Keratinocyte (primary cell): ENCODE data around the gene KLHDC4. TPM values are rescaled to one million over a fixed set of nuclear protein-coding genes. Genes with fewer than 3 reads are reported as not detected.
"Not testable (repeated sequence)": the region's sequence is repeated elsewhere in the genome, so short reads cannot be mapped to it uniquely, and the experiment has no call there.

ENCODE experiments used
- DNase-seq: peaks from one replicate; pipeline ENCODE4 v3.0.0-alpha.2; 2011; ENCODE audit warnings: low read depth, missing footprints, low spot score
- FAIRE-seq: peaks from 2 replicates; lab custom pipeline; 2011; peaks lifted over from hg19 to GRCh38; lab: Jason Lieb, UNC
- H2AFZ ChIP-seq: 2 replicates; pipeline ENCODE4 v1.6.0; 2012; ENCODE audit warnings: low read length, control low read depth, inconsistent platforms; ENCODE audit not compliant: control insufficient read depth
- H3K27ac ChIP-seq: 2 replicates; pipeline ENCODE4 v1.5.1; 2011; ENCODE audit warnings: low read length; ENCODE audit not compliant: control insufficient read depth, insufficient read depth
- H3K27me3 ChIP-seq: 3 replicates; pipeline ENCODE4 v1.6.0; 2011; ENCODE audit warnings: low read length; ENCODE audit not compliant: control insufficient read depth, insufficient read depth; ENCODE audit errors: extremely low read depth
- H3K36me3 ChIP-seq, 2 experiments: 2 replicates in 1 of 2; 3 replicates in 1 of 2; pipeline ENCODE4 v1.5.1; 2011; ENCODE audit warnings: low read length in 2 of 2, mild to moderate bottlenecking in 1 of 2; ENCODE audit not compliant: control insufficient read depth in 2 of 2, insufficient read depth in 2 of 2; ENCODE audit errors: extremely low read depth in 1 of 2
- H3K4me1 ChIP-seq: 3 replicates; pipeline ENCODE4 v1.5.1; 2011; ENCODE audit warnings: low read length; ENCODE audit not compliant: control insufficient read depth, insufficient read depth; ENCODE audit errors: extremely low read depth
- H3K4me2 ChIP-seq: 3 replicates; pipeline ENCODE4 v1.6.0; 2011; ENCODE audit warnings: low read depth, low read length; ENCODE audit not compliant: control insufficient read depth, insufficient read depth; ENCODE audit errors: extremely low read depth
- H3K4me3 ChIP-seq, 3 experiments: fragments of 200-600 bp in 1 of 3; sonication (generic) in 1 of 3; 2 replicates in 2 of 3; 3 replicates in 1 of 3; pipeline ENCODE4 v1.5.1; 2011 to 2016; ENCODE audit warnings: low read length in 3 of 3, mild to moderate bottlenecking in 3 of 3, control low read depth in 2 of 3, inconsistent platforms in 1 of 3, low read depth in 1 of 3, mixed read lengths in 1 of 3, mixed run types in 1 of 3, moderate library complexity in 1 of 3; ENCODE audit not compliant: control insufficient read depth in 2 of 3, insufficient read depth in 2 of 3; ENCODE audit errors: extremely low read depth in 1 of 3
- H3K79me2 ChIP-seq: 2 replicates; pipeline ENCODE4 v1.6.0; 2012; ENCODE audit warnings: low read length; ENCODE audit not compliant: control insufficient read depth, insufficient read depth
- H3K9ac ChIP-seq: 3 replicates; pipeline ENCODE4 v1.6.0; 2011; ENCODE audit warnings: low read length; ENCODE audit not compliant: control insufficient read depth, insufficient read depth; ENCODE audit errors: extremely low read depth
- H3K9me1 ChIP-seq: 3 replicates; pipeline ENCODE4 v1.6.0; 2011; ENCODE audit warnings: low read length; ENCODE audit not compliant: control insufficient read depth, insufficient read depth; ENCODE audit errors: extremely low read depth
- H3K9me3 ChIP-seq: 2 replicates; pipeline ENCODE4 v1.5.1; 2012; ENCODE audit warnings: low read depth, low read length; ENCODE audit not compliant: control insufficient read depth
- H4K20me1 ChIP-seq: 3 replicates; pipeline ENCODE4 v1.6.0; 2011; ENCODE audit warnings: low read length; ENCODE audit not compliant: control insufficient read depth, insufficient read depth; ENCODE audit errors: extremely low read depth
- EZH2 ChIP-seq: IDR thresholded peaks from one replicate; pipeline ENCODE4 v1.6.1; 2012; ENCODE audit warnings: inconsistent platforms, mild to moderate bottlenecking, low read length, moderate library complexity
- dilution Hi-C: fragments of 300-500 bp; cut with MboI; formaldehyde crosslinking; loops from one replicate; pipeline ENCODE4 v1.7.0; 2020; ENCODE audit warnings: low sequenced_read_pairs; ENCODE audit not compliant: extremely low pct_ligation_motif_present
- polyA plus RNA-seq, 5 experiments: library from polyadenylated mRNA; depleted of rRNA in 3 of 5; stranded (reverse) in 3 of 5; stranded (forward) in 1 of 5; unstranded in 1 of 5; fragments of >200 nt; gene quantifications; 1 replicate in 1 of 5; 2 replicates in 3 of 5; 3 replicates in 1 of 5; pipeline versions ENCODE4 v1.2.1 to v1.2.3, GENCODE V29; 2011 to 2012; ENCODE audit warnings: missing spikeins in 2 of 5, low read depth in 1 of 5, low replicate concordance in 1 of 5
- TF ChIP-seq, protein P1 (sequence below), 3 experiments: IDR thresholded peaks in 1 of 3; conservative IDR thresholded peaks in 1 of 3; optimal IDR thresholded peaks in 1 of 3; 2 replicates in 2 of 3; 3 replicates in 1 of 3; pipeline versions ENCODE3 to v1.5.1; 2011; ENCODE audit warnings: low read length in 3 of 3, mild to moderate bottlenecking in 3 of 3, moderate library complexity in 2 of 3, control low read depth in 1 of 3, inconsistent platforms in 1 of 3; ENCODE audit not compliant: insufficient read depth in 2 of 3; ENCODE audit errors: extremely low read depth in 1 of 3

The KLHDC4 gene
- polyA plus RNA-seq, 1 donor (not counting 4 experiments of a cell fraction or from before 2014, with no cell fraction given) = 13.4 TPM

- dilution Hi-C loops = no loop called here
- no peaks in the 10 kb centered on the region for H3K9me1 ChIP-seq
- no peak overlapping the region for H3K9ac ChIP-seq
- no peak for FAIRE-seq
- H3K27ac ChIP-seq = no peak overlapping the region
- no peak overlapping the region for H3K4me2 ChIP-seq
- no peaks in the 10 kb centered on the region for H3K4me1 ChIP-seq
- no peak overlapping the region for H2AFZ ChIP-seq
- no peaks in the 10 kb centered on the region for H3K9me3 ChIP-seq
- H3K36me3 ChIP-seq = peaks cover 16 to 20% of the 10 kb centered on the region in 2 experiments
- peaks cover 2% of the 10 kb centered on the region for H3K79me2 ChIP-seq
- no peaks in the 10 kb centered on the region for H4K20me1 ChIP-seq
- DNase-seq = no peak
- H3K4me3 ChIP-seq = no peak overlapping the region
- no peaks in the 10 kb centered on the region for H3K27me3 ChIP-seq
- TF ChIP-seq EZH2 = no peak
- TF ChIP-seq, protein P1, sequence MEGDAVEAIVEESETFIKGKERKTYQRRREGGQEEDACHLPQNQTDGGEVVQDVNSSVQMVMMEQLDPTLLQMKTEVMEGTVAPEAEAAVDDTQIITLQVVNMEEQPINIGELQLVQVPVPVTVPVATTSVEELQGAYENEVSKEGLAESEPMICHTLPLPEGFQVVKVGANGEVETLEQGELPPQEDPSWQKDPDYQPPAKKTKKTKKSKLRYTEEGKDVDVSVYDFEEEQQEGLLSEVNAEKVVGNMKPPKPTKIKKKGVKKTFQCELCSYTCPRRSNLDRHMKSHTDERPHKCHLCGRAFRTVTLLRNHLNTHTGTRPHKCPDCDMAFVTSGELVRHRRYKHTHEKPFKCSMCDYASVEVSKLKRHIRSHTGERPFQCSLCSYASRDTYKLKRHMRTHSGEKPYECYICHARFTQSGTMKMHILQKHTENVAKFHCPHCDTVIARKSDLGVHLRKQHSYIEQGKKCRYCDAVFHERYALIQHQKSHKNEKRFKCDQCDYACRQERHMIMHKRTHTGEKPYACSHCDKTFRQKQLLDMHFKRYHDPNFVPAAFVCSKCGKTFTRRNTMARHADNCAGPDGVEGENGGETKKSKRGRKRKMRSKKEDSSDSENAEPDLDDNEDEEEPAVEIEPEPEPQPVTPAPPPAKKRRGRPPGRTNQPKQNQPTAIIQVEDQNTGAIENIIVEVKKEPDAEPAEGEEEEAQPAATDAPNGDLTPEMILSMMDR (optimal IDR thresholded peaks at IDR 0.05 in 1 of 3, IDR thresholded peaks at IDR 0.05 in 1 of 3, conservative IDR thresholded peaks at IDR 0.05 in 1 of 3; ENCODE audit: extremely low read depth in 1 of 3, insufficient read depth in 2 of 3, low read length in 3 of 3) = no peak
Observed at GRCh38 chr16:87728026-87728425, 37.8 kb downstream of the KLHDC4 start.

- Histone ChIP-seq H3K79me2 (peaks cover 2% of the 10 kb centered on the region), H3K27ac (no peak overlapping the region), H3K4me2 (no peak overlapping the region), H2AFZ (no peak overlapping the region), H3K9me1 (no peaks in the 10 kb centered on the region), H3K4me3 (no peak overlapping the region), H3K36me3 (peaks cover 20 to 22% of the 10 kb centered on the region in 2 experiments), H3K27me3 (no peaks in the 10 kb centered on the region), H3K9ac (no peak overlapping the region), H4K20me1 (no peaks in the 10 kb centered on the region), H3K4me1 (no peaks in the 10 kb centered on the region), H3K9me3 (no peaks in the 10 kb centered on the region)
- FAIRE-seq (no peak), DNase-seq (no peak)
- dilution Hi-C loops = no loop called here
- TF ChIP-seq EZH2 = no peak
- TF ChIP-seq, protein P1 (optimal IDR thresholded peaks at IDR 0.05 in 1 of 3, IDR thresholded peaks at IDR 0.05 in 1 of 3, conservative IDR thresholded peaks at IDR 0.05 in 1 of 3; ENCODE audit: extremely low read depth in 1 of 3, insufficient read depth in 2 of 3, low read length in 3 of 3) = no peak
Observed at GRCh38 chr16:87727346-87727745, 38.4 kb downstream of the KLHDC4 start.

DNA sequence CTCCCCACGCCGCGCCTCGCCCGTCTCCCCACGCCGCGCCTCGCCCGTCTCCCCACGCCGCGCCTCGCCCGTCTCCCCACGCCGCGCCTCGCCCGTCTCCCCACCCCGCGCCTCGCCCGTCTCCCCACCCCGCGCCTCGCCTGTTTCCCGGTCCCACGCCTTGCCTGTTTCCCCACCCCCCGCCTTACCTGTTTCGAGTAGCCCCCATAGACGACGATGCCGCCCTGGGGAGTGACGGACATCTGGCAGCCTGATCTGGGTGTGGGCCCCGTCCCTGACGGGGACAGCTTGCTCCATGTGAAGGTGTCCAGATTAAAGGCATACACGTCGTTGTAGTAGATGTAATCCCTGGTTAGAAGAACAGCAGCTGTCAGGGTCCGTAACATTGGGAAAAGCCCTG lies 39.2 kb downstream of the KLHDC4 start:
- H3K27me3 ChIP-seq = not testable (repeated sequence)

More for the DNA sequence above, 39.2 kb downstream of the KLHDC4 start:
- DNase-seq, FAIRE-seq, H3K9me1 ChIP-seq, H3K9me3 ChIP-seq, H2AFZ ChIP-seq, dilution Hi-C loops, H4K20me1 ChIP-seq, H3K27ac ChIP-seq, H3K9ac ChIP-seq, H3K4me2 ChIP-seq, H3K4me1 ChIP-seq, H3K79me2 ChIP-seq, H3K4me3 ChIP-seq: not testable (repeated sequence)
- H3K36me3 ChIP-seq = peaks cover 17 to 27% of the 10 kb centered on the region in 2 experiments
